Neural progenitor cell (in vitro differentiated cells): ENCODE data around the gene KRTAP26-1.

Experiments used
- CTCF ChIP-seq: fragments of 200-600 bp; sonication (generic); IDR thresholded peaks from 2 replicates; pipeline ENCODE4 v1.5.1; 2017; ENCODE audit warnings: antibody characterized with exemption, mild to moderate bottlenecking
- EZH2 ChIP-seq: fragments of 200-600 bp; sonication (generic); IDR thresholded peaks from 2 replicates; pipeline ENCODE4 v1.6.1; 2017; ENCODE audit warnings: antibody characterized with exemption, mild to moderate bottlenecking, moderate library complexity

- TF ChIP-seq CTCF = no peak
- TF ChIP-seq EZH2 = no peak
These were observed at the start of gene KRTAP26-1 for GRCh38 chr21:30320215-30320614.
